IPS-18c (cell line): ENCODE data around the gene MDFIC.

Experiments
- H3K4me3 ChIP-seq: 2 replicates; pipeline ENCODE4 v1.7.0; 2013; ENCODE audit warnings: low read depth, mild to moderate bottlenecking, low read length, moderate library complexity; ENCODE audit not compliant: insufficient read depth
- H3K9me3 ChIP-seq: one replicate; pipeline ENCODE4 v1.6.1; 2013; ENCODE audit warnings: mild to moderate bottlenecking, low read length, moderate library complexity; ENCODE audit not compliant: control insufficient read depth, insufficient read depth

The MDFIC gene

GRCh38 chr7:114973147-114973546, 51.3 kb downstream of the MDFIC start:
- H3K9me3 ChIP-seq, result peaks cover 4% of the 10 kb centered on the region
- H3K4me3 ChIP-seq, result no peak overlapping the region

GRCh38 chr7:114975401-114975800, 53.5 kb downstream of the MDFIC start:
- Histone ChIP-seq H3K4me3 (no peak overlapping the region), H3K9me3 (peaks cover 2% of the 10 kb centered on the region)

GRCh38 chr7:114976666-114977065, 54.8 kb downstream of the MDFIC start:
- Histone ChIP-seq H3K9me3 (no peaks in the 10 kb centered on the region), H3K4me3 (no peak overlapping the region)

- no peaks in the 10 kb centered on the region for H3K9me3 ChIP-seq
- H3K4me3 ChIP-seq, result no peak overlapping the region
These were observed 55.4 kb downstream of the MDFIC start for GRCh38 chr7:114977277-114977676.

GRCh38 chr7:114979388-114979787, 57.5 kb downstream of the MDFIC start:
- no peak overlapping the region for H3K4me3 ChIP-seq

GRCh38 chr7:114979803-114980507, 58.1 kb downstream of the MDFIC start:
- Histone ChIP-seq H3K9me3 (no peaks in the 10 kb centered on the region), H3K4me3 (no peak overlapping the region)

More at GRCh38 chr7:114979388-114979787, 57.5 kb downstream of the MDFIC start:
- H3K9me3 ChIP-seq, result no peaks in the 10 kb centered on the region

GRCh38 chr7:114981323-114981722, 59.4 kb downstream of the MDFIC start:
- H3K4me3 ChIP-seq, result no peak overlapping the region
- H3K9me3 ChIP-seq, result no peaks in the 10 kb centered on the region

GRCh38 chr7:114985116-114985715, 63.3 kb downstream of the MDFIC start:
- no peak overlapping the region for H3K4me3 ChIP-seq
- H3K9me3 ChIP-seq, result no peaks in the 10 kb centered on the region

- Histone ChIP-seq H3K9me3 (no peaks in the 10 kb centered on the region), H3K4me3 (no peak overlapping the region)
These were observed 64.6 kb downstream of the MDFIC start for GRCh38 chr7:114986190-114987180.

GRCh38 chr7:114988026-114988425, 66.1 kb downstream of the MDFIC start:
- H3K9me3 ChIP-seq, result no peaks in the 10 kb centered on the region
- H3K4me3 ChIP-seq, result no peak overlapping the region

- Histone ChIP-seq H3K4me3 (no peak overlapping the region), H3K9me3 (no peaks in the 10 kb centered on the region)
These were observed 67.0 kb downstream of the MDFIC start for GRCh38 chr7:114988755-114989375.

- Histone ChIP-seq H3K4me3 (no peak overlapping the region), H3K9me3 (no peaks in the 10 kb centered on the region)
These were observed 67.6 kb downstream of the MDFIC start for GRCh38 chr7:114989531-114989930.

- no peak overlapping the region for H3K4me3 ChIP-seq
- H3K9me3 ChIP-seq, result no peaks in the 10 kb centered on the region
These were observed 75.9 kb downstream of the MDFIC start for GRCh38 chr7:114997487-114998404.

GRCh38 chr7:115004121-115004520, 82.2 kb downstream of the MDFIC start:
- Histone ChIP-seq H3K4me3 (no peak overlapping the region), H3K9me3 (no peaks in the 10 kb centered on the region)

GRCh38 chr7:115005251-115005650, 83.4 kb downstream of the MDFIC start:
- no peak overlapping the region for H3K4me3 ChIP-seq
- no peaks in the 10 kb centered on the region for H3K9me3 ChIP-seq

GRCh38 chr7:115005953-115006352, 84.1 kb downstream of the MDFIC start:
- no peak overlapping the region for H3K4me3 ChIP-seq
- no peaks in the 10 kb centered on the region for H3K9me3 ChIP-seq
